Activated T-cell treated with anti-CD3 and anti-CD28 coated beads for 4 hours (primary cell): Measurements from ENCODE around the gene SYTL3.
"Not testable (repeated sequence)": the region's sequence is repeated elsewhere in the genome, so short reads cannot be mapped to it uniquely, and the experiment has no call there.

Source experiments
- DNase-seq: peaks from one replicate; pipeline ENCODE4 v3.0.0-alpha.2; 2020

SYTL3 gene

DNA sequence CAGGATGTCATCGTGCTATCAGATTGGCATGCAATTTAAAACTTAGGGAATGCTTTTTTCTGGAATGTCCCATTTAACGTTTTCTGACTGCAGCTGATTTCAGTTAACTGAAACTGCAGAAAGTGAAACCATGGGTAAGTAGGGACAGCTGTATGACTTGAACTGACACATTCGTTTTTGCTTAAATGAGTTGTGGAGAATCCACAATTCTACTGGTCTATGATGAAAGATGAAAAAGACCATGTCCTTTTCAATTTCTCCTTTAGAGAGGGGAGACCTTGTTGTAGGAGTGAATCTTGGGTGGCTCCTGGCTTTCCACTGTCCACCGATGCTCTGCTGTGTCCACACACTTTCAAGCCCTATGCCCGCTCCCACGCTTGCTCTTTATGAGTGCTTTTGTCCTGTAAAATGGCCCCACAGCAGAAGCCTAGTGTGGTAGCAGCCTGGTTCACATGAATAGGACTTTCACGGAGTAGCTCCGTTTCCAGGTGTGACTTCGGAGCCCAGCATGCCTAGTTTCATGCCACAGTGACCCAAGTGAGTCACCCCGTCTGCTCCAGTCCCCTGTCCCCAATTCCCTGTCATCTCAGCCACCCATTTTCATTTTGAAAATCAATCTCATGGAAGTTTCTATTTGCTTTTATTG lies 27.2 kb upstream of the SYTL3 start:
- no peak for DNase-seq

- no peak for DNase-seq
Observed at GRCh38 chr6:158624684-158625682, 24.9 kb upstream of the SYTL3 start.

DNA sequence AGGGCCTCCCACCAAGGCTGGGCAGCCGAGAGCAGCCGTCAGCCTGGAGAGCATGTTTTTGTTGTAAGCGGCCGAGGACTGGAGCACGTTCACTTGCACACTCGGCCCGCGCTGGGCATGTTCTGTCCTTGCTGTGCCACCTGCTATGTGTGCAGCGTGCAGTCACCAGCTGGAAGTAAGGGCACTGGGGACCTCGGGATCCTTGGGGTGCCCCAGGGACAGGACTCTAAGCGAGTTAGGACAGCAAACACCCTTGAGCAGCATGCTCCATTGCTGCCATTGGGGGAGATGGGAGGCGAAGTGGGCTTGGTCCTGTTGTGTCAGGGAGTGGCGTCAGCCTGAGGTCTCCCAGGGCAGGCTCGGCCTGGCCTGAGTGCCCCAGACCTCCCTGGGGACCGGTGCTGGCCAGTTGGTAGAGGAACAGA lies 24.0 kb upstream of the SYTL3 start:
- DNase-seq: no peak

DNA sequence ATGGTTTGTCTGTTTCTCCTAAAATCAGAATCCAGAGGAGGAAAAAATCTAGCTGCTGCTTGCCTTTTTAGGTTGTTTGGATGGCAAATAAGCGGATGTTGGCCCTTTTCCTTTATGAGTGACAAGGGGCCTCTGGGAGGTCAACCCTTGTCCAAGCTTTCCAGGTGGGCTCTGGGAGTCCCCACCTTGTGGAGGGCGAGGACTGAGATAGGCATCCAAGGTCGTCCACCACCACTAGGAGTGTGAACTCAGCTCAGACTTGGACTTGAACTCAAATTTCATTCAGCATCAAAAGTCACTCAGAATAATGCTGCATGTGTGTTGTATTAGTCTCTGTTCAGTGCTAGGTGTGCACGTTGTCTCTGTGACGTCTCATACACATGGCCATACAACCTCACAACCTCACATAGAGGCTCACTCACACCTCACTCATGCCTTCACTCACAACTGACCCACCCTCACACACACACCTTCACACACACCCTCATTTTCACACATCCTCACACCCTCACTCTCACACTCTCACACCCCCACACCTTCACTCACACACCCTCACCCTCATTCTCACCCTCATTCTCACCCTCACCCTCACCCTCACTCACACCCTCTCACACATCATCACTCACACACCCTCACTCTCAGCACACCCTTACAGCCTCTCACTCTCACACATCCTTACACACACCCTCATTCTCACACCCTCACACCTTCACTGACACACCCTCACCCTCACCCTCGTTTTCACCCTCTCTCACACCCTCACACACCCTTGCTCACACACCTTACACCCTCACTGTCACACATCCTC lies 23.3 kb upstream of the SYTL3 start:
- no peak for DNase-seq

- DNase-seq: no peak
Observed at GRCh38 chr6:158627168-158627939, 22.5 kb upstream of the SYTL3 start.

GRCh38 chr6:158627940-158628211 lies 22.0 kb upstream of the SYTL3 start:
- DNase-seq: no peak

DNA sequence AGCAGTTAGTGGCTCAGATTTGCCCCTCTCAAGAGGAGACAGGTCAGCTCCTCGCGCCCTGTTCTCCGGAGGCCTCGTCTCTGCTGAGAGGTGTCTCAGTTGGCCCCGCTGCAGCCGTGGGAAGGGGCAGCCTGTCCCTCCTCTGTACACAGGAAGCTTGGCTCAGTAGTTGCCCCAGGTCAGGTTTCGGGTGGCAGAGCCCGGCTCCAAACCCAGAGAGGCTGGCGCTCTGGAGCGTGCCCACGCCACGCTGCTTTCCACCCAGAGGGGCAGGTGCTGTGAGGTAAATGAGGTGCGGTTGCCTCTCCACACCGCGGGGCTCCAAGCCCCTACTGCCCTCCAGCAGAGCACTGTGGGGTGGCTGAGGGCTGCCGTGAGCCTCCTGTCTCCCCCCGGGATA lies 21.3 kb upstream of the SYTL3 start:
- no peak for DNase-seq

DNA sequence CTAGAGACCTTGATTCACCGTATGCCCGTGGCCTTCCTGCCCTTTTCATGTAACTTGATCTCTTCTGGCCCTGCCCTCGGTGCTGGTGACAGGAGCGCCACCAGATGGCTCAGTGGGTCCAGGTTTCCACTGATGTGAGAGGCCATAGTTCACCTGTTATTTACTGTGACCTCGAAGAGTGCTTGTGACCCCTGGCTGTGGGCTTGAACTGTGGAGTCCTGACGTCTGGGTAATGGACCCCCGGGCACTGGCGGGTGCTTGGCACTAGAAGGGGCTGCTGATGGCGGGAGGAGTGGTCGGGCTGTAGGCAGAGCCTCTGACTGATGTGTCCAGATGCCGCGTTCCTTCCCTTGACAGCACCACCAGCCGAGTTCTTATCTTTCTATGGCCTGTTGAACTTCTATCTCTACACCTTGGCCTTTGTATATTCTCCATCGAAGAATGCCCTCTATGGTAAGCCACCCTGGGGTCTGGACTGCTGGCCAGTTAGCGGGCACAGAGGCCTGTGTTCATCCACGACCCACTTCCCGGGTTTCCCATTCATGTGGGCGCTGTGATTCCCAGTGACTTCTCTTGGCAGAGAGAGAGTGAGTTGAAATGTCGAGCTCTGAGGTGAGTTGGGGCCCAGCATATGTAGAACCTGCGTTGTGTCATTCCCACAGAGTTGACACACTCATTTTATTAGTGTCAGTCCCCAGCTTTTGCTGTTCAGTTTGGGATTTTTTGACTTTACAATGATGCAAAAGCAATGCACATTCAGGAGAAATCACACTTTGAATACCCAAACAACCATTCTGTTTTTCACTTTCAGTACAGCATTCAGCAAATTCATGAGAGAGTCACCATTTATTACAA lies 20.3 kb upstream of the SYTL3 start:
- no peak for DNase-seq

GRCh38 chr6:158630938-158631616 lies 18.8 kb upstream of the SYTL3 start:
- no peak for DNase-seq

DNA sequence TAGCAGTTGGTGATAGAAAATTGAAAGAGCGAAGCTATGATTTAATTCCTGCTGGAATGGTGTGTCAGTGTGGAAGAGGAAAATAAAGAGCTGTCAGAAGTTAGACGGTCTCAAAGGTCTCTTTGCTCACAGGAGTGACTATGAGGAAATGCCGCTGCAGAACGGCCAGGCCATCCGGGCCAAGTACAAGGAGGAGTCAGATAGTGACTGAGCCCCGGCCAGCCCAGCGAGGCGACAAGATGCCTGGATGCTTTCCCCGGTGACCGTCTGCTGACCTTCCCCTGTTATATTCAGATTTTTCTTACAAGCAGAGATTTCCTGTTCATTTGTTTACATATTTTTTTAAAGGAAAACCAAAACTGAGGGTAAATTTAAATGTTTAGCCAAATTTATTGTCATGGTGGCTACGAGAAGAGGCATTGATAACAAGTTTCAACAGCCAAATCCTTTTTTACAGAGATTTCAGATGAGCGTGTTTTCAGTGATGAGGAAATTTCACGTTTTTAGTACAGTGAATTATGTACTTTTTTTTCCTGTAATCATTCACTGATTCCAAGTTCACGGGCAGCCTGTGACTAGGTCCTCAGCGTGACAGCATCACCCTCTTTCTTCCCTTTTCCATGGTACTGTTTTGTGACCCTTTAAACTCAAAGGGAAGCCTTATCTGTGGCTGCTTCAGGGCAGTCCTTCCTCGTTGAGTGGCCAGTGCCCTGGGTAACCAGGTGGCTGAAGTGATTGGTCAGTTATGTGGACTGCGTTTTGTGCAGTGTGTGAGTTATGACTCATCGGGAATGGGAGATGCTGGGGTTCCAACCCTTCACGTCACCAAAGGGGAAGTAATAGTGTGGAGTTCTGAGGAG lies 17.9 kb upstream of the SYTL3 start:
- no peak for DNase-seq

DNA sequence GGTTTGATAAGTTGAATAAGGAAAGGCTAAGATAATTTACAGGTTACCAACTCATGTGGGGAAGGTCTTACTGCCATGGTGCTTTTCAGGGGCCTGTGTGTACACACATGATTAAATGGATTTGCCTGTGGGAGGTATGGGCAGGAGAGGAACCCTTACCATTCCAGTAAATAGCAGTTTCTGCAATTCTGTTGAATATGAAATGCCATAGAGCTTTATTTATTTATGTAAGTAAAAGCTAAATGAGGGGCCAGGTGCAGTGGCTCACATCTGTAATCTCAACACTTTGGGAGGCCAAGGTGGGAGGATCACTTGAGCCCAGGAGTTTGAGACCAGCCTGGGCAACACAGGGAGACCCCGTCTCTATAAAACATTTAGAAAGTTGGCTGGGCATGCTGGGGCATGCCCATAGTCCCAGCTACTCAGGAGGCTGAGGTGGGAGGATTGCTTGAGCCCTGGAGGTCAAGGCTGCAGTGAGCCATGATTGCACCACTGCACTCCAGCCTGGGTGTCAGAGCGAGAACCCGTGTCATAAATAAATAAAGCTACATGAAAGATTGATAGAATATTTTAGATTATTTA lies 17.2 kb upstream of the SYTL3 start:
- not testable (repeated sequence) for DNase-seq

- no peak for DNase-seq
Observed at GRCh38 chr6:158633127-158633526, 16.7 kb upstream of the SYTL3 start.

GRCh38 chr6:158634695-158635426 lies 15.0 kb upstream of the SYTL3 start:
- no peak for DNase-seq

DNA sequence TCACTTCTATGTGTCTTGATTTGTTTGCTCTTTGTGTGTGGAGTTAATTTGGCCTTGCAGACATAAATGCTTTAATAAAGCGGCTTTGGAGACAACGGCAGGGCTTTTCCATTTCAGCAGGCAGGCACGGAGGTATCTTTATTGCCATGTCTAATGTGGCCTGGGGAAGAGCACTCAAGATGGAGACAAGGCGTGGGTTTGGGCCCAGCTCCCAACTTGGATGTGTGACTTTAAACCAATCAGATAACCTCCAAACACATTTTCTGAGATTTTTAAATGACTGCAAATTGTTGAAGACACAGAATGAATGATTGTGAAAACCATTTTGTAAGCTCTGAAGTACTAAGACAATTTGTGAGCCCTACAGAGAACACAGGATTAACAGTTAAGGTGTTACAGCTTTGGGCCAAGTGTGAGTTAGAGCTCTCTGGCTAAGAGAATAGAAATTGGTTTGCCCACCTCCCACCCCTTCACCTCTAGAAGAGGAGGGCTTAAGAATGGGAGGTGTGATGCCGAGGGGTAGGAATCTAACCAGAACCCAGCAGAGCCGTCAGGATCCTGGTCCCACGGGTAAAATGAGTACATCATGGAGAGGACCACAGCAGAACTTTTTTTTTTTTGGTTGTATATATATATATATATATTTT lies 14.3 kb upstream of the SYTL3 start:
- DNase-seq: no peak

GRCh38 chr6:158636778-158637177 lies 13.1 kb upstream of the SYTL3 start:
- DNase-seq: no peak

GRCh38 chr6:158638324-158638854 lies 11.5 kb upstream of the SYTL3 start:
- DNase-seq: no peak

DNA sequence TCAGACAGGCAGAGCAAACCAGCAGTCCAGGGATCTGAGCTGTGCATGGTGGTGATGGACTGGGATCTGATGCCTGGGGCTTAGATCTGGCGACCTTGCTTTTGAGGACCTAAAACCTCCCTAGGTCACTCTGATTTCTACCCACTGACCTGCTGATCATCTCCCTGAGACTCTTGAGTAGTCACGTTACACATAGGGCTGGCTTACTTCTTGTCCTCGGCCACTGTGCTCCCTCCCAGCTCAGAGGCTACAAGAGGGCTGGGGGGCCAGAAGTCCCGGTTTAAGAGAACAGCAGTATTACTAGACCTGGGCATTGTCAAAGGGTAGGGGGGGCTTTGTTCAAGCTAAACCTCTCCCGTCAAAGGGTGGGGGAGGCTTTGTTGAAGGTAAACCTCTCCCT lies 10.8 kb upstream of the SYTL3 start:
- no peak for DNase-seq

DNA sequence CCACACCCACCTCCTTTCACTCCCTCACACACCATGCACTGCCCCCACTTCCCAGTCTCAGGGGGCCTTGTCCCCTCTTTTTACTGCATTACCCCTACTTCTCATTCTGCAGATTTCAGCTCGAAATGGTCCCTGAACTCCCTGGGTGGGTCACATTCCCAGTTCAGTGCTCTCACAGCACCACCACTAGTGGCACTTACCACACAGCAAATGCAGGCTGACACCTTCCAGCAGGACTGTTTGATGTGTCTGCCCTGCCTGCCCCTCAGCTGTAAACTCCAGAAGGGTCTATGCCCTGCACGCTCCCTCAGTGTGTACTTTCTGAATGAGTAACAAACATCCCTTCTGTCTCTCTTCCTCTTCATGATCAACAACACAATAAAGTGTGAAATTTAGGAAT lies 9.3 kb upstream of the SYTL3 start:
- no peak for DNase-seq
